Smooth muscle cell of the pulmonary artery (primary cell): ENCODE data around the gene SYPL1. TPM values are rescaled to one million over a fixed set of nuclear protein-coding genes. Genes with fewer than 3 reads are reported as not detected.

Experiments
- total RNA-seq: library from RNA; depleted of rRNA; stranded (reverse); fragments of >200 nt; gene quantifications from 2 replicates; pipeline ENCODE4 v1.2.3, GENCODE V29; 2014

SYPL1 gene
- 62.2 and 90.4 TPM in 2 replicates for total RNA-seq

DNA sequence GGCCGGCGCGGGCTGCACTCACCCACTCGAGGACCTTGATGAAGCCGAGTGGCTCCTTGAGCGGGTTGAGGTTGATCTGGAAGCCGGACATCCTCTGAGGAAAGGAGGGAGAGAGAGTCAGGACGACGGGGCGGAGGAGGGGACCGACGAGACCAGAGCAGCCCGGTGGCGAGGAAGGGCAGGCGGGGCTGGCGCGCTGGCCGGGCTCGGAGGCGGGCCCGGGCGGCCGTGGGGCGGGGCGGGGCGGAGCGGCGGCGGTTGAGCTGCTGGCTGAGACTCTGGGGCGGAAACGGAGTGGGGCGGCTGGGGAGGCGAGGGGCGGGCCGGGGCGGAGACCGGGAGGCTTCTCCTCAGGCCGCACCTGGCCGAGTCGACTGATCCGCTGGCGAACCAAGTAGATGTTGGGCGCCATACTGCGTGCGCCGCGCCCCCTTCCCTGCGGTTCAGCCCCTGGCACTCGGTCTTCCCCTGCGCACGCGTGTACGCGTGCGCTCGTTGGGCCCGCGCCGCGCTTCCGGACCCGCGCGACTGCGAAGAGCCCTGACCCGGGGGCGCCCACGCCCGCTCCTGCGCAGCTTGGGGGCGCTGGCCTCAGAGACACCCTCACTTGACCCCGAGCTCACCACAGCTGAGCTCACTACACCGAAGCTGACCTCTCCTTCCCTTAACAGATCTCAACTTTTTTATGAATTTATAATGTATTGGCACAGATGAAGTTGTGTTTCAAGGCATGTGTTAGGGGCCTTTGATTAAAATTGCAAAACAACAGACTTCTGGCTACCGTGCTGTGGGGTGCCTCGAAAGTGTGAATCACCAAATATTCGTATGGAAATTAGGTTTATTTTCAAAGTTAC, at the start of gene SYPL1:
TSS of gene SYPL1 (minus strand) at position 195 of the 854 bp plus-strand sequence. CDS start at position 91, 104 bp downstream.

Other genes starting within 250 kb of the SYPL1 start
- gene ATXN7L1, start 235.7 kb downstream of the SYPL1 start, total RNA-seq, result 5.0 and 10.1 TPM in 2 replicates
- gene CDHR3, start 149.0 kb downstream of the SYPL1 start, total RNA-seq, result 3.1 and 9.2 TPM in 2 replicates
- 92.0 and 252 TPM in 2 replicates for gene NAMPT, start 172.7 kb upstream of the SYPL1 start, total RNA-seq